ENCODE measurements around the gene PPBP.

Gene PPBP, protein sequence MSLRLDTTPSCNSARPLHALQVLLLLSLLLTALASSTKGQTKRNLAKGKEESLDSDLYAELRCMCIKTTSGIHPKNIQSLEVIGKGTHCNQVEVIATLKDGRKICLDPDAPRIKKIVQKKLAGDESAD

DNA sequence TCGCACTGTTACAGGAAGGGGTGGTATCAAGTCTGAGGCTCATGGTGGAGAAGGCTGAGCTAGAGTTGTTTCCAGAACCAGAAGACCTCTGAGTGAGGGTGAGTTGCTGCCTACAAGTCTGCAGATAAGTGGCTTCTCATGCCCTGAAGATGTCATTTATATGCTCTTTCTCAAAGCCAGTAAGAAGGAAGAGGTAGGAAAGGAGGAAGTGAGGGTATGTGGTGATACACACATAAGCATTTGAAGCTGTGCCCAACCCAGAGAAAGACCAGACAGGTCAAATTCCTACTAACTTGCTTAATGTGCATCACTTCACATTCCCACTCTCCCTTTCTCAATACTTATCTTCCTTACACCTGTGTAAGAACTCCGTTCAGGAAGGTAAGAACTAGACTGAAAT lies at the start of gene PPBP:
PPBP (minus strand) TSS at position 130 of the 400 bp plus-strand sequence; CDS start at position 43, 87 bp downstream.
- DNase-seq = no peak

DNA sequence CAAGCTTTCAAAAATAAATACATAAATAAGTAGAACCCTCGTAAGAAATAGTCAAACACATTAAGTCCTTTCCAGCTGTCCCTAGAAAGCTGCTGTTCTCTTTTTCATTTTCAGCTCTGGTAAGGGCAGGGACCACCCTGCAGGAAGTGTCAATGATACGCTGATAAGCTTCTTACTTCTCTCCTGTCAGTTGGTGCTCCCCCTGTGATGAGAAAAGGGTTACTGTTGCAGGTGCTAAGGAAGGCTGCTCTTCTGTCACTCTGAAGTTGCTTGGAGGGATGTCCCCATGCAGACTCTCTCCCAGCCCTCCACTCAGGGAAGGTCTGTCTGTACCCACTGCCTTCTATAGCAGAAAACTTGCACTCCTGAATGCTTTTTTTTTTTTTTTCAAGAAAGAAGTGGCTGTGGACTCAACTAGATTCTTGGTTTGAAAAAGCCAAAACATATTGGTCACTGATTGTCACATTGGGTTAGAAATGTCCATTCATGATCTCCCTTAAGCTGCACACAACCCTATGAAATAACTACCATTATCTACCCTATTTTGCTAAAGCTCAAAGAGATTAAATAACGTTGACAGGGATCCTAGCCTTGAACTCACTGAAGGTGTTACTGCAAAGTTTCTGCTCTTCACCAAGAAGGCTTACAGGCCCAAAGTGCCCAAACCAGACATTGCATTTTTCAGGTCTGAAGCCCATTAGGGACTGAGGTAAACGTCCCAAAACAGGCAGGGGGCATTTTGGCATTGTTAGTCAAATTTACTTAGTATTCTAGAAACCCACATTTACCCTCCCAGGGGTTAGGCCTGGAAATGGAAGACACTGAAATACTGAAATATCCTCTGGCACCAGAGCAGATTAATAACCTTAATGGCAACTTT lies 49.3 kb upstream of the PPBP start:
- no peak for DNase-seq

DNA sequence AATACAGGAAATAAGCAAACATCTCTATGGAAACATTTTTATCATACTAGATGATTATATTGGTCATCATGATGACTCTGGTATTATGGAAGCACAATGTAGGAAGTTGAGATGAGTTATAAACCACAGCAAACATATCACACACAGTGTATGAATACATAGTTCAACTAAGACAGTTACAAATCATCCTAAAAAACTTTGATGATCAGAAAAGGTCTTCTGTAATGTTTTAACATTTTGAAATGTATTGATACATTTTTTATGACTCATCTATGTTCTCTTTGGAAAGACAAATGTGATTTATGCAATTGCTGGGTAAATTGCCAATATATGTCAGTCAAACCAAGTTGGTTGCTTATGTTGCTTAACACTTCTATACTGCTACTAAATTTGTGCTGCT lies 45.7 kb upstream of the PPBP start:
- no peak for DNase-seq

DNA sequence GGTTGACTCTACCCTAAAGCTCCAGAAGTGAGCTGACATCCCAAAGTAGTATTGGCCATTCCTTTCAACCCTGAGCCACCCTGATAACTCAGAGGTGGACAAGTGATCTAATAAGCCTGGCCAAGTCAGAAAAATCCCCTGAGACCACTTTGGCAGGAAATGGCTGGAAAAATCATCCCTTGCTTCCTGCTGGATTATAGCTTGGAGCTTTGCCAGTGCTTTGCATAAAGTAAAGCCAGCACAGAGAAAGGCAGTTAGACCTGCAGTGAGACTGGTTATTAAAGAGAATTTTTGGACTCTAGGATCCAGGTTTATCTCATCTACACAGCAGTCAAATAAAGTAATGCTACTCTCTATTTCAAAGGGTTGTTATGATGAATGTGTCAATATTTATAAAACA lies 44.1 kb upstream of the PPBP start:
- DNase-seq = no peak

DNA sequence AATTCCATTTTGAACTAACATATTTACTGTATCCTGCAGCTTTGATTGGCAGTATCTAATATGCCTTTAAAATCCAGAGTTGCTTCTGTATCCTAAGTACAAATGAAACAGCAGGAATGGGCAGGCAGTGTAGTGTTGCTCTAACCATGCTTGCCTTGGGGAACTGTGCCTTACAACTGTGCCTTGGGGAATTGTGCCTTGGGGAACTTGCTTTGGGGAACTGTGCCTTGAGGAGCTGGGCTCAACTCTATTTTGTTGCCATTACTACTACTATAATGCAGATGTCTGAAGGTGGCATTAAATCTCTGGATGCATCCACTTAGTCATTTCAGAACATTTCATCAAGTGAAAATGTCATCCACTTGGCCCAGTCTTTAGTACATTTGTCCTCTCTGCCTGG lies 43.6 kb upstream of the PPBP start:
- DNase-seq = no peak

DNA sequence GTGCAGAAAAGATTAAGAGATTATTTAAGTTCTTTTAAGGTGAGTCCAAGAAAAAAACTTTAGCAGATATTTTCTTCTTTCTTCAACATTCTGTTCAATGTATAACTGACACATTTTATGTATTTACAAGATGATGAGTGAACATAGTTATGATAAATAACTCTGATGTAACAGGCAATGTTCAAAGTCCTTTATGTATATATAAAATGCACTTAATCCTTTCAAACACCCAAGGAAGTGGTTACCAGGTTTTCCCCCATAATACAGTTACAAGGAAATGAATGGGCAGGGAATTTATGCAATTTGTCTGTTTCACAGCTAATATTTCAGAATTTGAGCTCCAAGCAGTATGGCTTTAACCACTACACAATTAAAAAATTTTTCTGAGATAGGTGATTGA lies 42.3 kb upstream of the PPBP start:
- DNase-seq = no peak

DNA sequence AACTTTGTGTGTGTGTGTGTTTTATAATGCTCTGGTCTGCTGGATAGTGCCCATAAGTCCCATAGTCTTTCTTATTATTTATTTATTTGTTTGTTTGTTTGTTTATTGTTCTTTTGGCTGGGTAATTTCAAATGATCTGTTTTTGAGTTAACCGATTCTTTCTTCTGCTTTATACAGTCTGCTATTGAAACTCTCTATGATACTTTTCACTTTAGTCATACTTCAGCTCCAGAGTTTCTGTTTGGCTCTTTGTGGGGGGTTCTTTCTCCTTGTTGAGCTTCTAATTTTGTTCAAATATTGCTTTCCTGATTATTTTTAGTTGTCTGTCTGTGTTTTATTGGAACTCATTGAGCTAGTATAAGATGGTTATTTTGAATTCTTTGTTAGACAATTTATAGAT lies 40.5 kb upstream of the PPBP start:
- no peak for DNase-seq

DNA sequence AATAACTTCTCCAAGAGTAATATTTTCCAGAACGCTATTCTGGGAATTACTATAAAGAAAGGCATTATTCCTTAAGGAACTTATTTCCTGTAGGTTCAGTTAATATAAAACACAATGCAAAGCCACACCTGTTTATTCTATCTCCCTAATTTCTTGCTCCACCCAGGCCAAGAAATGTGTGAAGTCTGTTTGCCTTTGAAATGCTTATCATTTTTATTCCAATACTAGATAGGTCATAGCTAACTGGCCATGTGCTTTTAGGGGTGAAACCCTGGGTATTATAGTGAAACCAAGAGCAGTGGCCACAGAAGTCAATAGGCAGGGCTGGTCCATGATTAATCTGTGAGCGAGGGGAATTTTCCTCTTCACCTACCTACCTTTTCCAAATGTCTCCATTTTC lies 35.7 kb upstream of the PPBP start:
- no peak for DNase-seq

DNA sequence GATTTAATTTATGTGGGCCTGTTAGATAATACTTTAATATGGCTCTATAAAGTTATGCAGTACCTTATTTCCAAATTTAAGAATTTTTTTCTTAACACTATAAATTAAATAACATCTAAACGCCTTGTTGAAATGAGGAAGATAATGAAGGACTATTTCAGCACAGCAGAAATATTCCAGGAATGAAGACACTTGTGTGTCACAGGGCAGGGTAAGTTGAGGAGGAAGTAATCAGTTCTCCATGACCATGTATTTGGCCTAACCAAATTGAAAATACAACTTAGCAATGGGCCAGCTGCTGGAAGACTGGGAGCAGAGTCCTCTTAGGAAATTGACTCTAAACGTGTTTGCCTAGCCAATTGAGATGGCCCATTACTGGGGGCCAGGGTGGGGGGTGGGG lies 33.6 kb upstream of the PPBP start:
- no peak for DNase-seq

DNA sequence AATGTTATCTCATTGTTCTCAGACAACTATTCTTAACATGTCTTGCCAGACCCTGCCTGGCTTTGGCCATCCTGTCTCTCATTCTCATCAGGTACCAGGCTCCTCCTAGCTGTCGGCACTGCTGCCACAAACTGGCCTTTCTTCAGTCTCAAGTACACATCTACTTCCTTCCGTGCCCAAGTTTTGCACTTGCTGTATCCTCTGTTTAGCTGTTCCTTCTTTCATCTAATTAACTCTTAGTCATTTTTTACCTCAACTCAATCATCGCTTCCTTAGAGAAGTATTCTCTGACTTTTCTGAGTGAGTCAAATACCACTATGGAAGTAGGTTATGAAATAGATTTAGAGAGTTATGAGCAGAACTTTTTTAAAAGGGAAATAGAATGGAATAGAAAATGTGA lies 30.8 kb upstream of the PPBP start:
- no peak for DNase-seq

DNA sequence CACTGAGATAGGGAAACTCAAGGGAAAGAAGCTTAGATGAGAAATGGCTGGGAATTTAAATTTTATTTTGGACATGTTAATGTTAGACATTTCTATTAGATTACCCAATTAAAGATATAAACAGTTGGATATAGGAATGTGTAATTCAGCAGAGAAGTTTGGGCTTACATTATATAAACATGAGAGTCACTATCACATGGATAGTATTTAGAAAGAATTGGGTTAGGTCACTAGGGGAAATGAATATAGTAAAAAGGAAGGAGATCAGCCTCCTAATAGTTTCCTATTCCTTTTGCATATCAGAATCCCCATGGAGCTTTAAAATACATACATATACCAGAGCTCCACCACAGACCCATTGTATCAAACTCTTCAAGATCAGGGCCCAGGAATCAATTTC lies 30.1 kb upstream of the PPBP start:
- DNase-seq = no peak

DNA sequence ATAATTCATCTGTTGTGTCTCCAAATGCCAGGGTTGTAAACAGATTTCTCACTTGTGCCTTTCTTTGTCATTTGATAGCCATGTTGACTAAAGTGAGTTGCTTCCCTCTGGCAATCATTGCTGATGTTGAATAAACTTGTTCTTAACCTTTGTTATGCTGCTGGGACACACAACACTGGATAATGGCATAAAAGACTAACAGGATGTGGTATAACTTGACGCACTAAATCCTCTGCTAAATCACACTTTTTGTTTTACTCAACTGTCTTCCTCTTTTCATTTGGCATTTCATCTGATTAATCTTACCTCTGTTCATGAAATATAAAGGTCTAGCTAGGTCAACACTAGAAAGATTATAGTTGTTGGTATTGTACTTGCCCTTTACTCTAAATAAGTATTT lies 28.1 kb upstream of the PPBP start:
- DNase-seq = no peak

DNA sequence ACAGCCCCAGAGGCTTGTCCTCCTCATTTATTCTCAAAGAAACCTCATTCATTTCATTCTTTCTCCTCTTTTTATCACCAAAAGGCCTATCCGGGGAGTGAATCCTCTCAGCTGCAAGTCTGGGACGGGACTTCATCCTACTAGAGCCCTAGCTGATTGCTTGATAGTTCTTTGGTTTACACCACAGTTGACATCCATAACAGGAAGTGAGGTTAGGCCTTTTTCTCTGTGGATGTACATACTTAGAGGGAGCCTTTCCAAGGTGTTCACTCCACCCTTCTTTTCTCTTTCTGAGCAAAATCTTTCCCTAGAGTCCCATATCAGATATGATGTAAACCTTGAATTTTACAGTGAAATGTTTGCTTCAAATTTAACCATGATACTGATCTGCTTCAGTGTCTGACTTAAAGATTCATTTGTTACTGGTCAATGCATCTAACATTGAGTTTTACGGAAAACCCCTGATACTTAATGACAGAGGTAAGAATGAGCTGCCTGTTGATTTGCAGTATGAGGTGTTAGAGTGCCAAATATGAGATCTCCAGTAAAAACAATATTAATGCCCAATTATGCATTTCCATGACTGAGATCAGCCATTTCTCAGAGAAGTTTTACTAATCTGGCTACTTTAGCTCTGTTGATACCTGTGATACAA lies 27.3 kb upstream of the PPBP start:
- DNase-seq = no peak

DNA sequence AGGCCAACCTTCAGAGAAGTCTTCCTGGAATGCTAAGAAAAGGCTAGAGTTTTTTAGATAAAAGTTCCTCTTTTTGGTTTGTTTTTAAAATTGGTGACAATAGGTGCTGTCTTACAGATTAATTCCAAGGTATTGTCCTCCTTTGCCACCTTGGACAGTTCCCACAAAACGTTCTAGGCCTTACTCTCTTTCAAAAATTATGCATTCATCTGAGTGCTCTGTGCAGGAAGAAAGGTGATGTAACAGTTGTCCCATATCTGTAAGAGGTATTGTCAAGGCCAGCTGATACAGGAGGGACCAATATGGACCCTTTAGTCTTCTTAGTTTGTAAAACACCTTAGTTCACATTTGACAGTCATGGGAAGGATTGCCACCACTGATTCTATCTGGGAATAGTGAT lies 26.3 kb upstream of the PPBP start:
- DNase-seq = no peak

DNA sequence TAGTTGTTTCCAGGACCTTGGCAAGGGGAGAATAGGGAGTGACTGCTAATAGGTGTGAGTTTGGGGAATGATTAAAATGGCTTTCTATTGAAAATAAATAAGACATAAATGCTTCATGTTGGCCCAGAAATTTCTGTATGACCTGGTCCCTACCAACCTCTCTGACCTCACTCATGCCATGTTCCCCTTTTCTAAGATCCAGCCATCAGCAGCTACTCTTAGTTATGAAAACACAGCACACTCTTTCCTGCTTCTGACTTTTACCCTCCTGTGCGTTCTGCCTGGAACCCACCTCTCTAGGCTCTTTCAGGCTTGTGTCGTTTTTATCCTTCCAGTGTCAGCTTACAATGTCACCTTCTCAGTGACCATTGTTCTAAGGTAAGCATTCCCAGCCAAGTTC lies 25.3 kb upstream of the PPBP start:
- DNase-seq = no peak

DNA sequence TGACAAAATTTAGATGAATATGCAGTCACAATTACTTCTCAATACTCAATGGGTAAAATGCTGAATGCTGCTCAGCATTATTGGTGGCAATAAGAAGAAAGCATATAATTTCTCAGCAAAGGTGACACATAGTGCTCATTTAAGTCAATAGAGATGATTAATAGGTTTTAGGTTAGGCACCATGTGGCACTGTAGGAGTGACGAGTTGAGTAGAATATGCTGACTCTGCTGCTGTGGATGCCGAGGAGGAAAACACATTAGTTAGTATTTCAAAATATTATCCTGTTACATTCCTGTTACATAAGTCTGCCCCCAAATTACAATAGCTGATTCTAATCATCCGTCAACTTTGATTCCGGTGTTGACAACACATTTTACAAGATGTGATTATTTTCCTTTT lies 24.1 kb upstream of the PPBP start:
- DNase-seq = no peak

DNA sequence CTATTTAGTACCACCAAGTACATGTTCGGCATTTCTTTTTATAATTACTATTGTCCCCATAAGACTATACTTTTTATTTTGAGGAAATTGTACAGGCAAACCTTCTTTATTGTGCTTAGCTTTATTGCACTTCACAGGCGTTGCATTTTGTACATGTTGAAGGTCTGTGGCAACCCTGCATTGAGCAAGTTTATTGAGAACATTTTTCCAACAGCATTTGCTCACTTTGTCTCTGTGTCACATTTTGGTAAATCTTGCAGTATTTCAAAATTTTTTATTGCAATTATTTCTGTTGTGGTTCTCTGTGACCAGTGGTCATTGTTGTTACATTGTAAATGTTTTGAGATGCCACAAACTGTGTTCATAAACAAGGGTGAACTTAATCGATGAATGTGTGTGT lies 21.3 kb upstream of the PPBP start:
- no peak for DNase-seq

DNA sequence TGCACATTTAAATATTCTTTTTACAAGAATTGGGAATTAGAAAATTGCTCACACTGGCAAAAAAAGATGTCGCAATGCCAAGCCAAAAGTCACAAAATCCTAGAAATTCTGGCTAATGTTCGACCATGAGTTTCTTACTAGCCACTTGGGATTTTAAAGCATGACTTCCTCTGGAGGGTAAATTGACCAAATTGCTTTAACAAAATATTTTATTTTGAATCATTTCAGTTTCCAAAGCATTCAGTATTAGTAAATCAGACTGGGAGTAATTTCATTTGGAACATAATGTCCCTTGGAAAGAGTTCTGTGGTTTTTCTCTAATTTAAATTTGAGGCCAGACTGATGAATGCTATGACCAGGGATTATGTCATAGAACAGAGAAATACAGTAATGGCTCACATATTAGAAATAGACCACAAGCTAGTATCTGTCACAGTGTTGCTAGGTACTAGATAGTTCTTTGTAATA lies 18.1 kb upstream of the PPBP start:
- no peak for DNase-seq

DNA sequence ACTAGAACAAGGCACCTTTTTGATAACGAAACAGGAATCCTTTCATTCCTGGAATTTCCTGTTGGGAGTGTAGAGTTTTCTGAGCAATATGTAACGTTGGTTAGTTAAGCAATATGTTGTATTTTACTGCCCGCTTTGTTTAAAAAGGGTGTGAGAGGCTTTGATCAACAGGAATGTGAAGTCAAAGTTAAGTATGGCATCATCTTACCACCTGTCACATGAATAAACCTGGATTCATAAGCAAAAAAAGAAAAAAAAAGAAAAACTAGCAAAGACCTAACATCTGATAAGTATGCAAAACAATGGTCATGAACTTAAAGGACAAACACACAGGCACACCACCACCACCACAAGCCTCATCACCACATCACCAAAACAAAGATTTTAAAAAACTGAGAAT lies 17.5 kb upstream of the PPBP start:
- DNase-seq = no peak

DNA sequence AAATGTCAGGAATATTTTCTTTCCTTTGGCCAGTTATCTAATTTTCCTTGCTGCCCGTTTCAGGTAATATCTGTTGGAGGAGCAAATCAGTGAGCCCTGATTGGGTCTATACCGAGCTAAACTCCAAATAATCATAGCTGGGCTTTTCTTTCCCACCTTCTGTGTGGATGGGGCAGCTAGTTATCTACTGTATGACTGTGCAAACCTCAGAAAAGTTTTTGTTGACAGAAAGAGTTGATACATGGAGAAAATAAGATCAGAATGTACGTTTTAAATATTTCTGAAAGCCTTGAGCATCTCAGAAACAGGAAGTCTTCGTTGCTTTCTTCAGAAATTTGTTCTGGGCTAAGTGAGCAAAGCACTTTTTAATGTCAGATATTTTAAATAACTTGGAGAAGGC lies 16.7 kb upstream of the PPBP start:
- no peak for DNase-seq

DNA sequence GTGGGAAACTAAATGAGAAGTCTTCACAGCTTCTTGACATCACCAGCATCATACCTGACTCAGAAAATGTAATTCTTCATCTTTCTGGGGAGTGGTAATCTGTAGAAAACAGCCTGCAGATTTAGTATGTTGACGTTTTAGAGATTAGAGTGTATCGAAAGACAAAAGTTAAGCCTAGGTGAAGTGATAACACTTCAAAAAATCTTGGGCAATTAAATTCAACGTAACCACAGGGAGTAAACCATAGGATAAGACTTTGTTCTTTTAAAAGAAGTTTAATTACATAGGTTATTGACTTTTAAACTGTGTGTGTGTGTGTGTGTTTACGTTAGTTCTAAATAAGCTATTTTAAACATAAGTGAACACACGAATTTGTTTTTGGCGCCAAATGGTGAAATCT lies 12.3 kb upstream of the PPBP start:
- DNase-seq = no peak

DNA sequence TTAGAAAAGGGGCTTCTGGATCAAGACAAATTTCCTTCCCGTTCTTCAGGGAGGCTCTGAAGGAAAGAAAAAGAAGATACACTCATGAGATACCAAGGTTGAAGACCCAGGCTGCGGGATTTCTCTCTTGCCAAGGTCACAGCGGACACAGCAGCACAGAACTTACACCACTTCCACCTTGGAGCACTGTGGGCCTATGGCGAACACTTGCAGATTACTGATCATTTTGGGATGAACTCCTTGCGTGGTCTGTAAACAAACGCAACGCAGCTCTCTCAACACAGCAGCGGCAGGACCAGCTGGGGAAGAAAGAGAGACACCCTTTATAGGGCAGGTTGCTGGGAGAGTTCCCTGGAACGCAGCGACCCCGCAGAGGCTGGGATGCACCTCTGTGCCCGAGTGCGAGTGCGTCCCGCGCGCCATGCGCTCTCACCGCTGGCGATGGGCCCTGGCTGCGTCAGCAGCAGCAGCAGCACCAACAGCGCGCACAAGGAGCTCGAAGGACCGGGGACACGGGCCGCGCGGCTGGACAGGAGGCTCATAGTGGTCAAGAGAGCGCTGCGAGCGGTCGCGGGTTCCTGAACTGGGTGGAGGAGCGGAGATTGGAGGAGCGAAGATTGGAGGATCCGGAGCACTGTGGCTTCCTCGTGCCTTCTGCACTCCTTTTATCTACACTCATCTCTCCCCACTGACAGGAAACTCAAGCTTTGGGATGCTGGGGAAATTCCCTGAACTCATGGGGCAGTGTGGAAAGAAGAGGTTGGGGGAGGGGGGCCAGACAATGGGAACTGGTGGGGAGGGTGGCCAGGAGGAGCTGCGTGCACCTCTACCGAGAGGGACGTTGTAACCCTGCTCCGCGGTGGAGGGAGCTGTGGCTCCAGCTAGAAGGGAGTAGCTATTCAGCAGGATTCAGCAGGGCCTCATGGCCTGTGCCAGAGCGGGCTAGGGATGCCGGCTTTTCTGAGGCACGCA lies 10.3 kb upstream of the PPBP start, which contains the start of gene CXCL5:
CXCL5 (minus strand) TSS at position 638 of the 972 bp plus-strand sequence; CDS start at position 542, 96 bp downstream.
- no peak for DNase-seq

DNA sequence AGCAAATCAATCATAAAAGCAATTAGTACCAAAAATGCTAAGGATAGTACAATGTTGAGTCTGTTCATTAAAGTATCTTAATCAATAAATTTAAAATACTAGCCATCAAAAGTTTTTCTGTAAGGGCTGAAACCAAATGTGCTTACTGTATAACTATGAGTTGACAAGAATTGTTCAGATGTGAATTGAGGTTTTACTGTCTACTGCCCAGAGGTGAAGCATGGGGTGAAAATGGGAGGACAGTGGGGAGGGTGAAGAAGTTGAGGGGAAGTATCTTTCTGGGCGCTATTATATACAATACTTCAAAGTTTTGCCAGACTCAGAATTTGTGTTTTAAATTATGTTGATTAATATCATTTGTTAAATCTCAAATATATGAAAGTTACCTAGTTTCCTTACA lies 4.1 kb upstream of the PPBP start:
- DNase-seq = no peak

Measured in activated CD8-positive, alpha-beta memory T cell treated with anti-CD3 and anti-CD28 coated beads, Interleukin-2, amount 50 U/mL, for 48 hours (primary cell).